IMR-90 (cell line): Measurements from ENCODE around the gene IFNA4.

Experiments used
- BHLHE40 ChIP-seq: fragments of 150-350 bp; IDR thresholded peaks from 2 replicates; pipeline ENCODE4 v1.6.1; 2016; ENCODE audit warnings: mild to moderate bottlenecking, low read depth, low read length
- CTCF ChIP-seq: conservative IDR thresholded peaks from 2 replicates; pipeline ENCODE4 v1.5.1; 2012; ENCODE audit warnings: mild to moderate bottlenecking, low read depth, low read length, improper control_type of control experiment
- ELK1 ChIP-seq: fragments of 150-350 bp; IDR thresholded peaks from 2 replicates; pipeline ENCODE4 v1.6.1; 2016; ENCODE audit warnings: low read depth, mild to moderate bottlenecking, low read length, moderate library complexity, borderline replicate concordance
- FOS ChIP-seq: fragments of 150-350 bp; IDR thresholded peaks from 2 replicates; pipeline ENCODE4 v1.6.1; 2016; ENCODE audit warnings: low read depth, low read length
- POLR2A ChIP-seq: IDR thresholded peaks from 2 replicates; pipeline ENCODE4 v1.6.1; 2012; ENCODE audit warnings: mild to moderate bottlenecking, low read depth, low read length
- RAD21 ChIP-seq: IDR thresholded peaks from 2 replicates; pipeline ENCODE4 v1.6.1; 2012; ENCODE audit warnings: low read length, improper control_type of control experiment
- RFX5 ChIP-seq: IDR thresholded peaks from 2 replicates; pipeline ENCODE4 v1.8.0; 2012; ENCODE audit warnings: low read depth, mild to moderate bottlenecking, low read length, moderate library complexity
- SMC3 ChIP-seq: fragments of 150-350 bp; IDR thresholded peaks from 2 replicates; pipeline ENCODE4 v1.6.1; 2016; ENCODE audit warnings: low read depth, mild to moderate bottlenecking, antibody characterized with exemption, low read length, moderate library complexity

GRCh38 chr9:21228122-21228521, 40.7 kb upstream of the IFNA4 start, which contains the start of gene IFNA17:
- TF ChIP-seq BHLHE40 (no peak), FOS (no peak), POLR2A (no peak), CTCF (no peak), RFX5 (no peak), ELK1 (no peak), SMC3 (no peak), RAD21 (no peak)
